GM12891 (cell line): ENCODE data around the gene CXCL12.

Experiments used
- DNase-seq: peaks from one replicate; pipeline ENCODE4 v3.0.0; 2011; ENCODE audit warnings: low spot score; ENCODE audit not compliant: insufficient read length
- FAIRE-seq: peaks from 2 replicates; lab custom pipeline; 2011; peaks lifted over from hg19 to GRCh38; lab: Jason Lieb, UNC
- PAX5 ChIP-seq: IDR thresholded peaks from 2 replicates; pipeline ENCODE4 v1.6.1; 2011; ENCODE audit warnings: low read length, moderate library complexity, mild to moderate bottlenecking; ENCODE audit not compliant: insufficient read depth, severe bottlenecking
- POLR2A ChIP-seq: IDR thresholded peaks from 2 replicates; pipeline ENCODE4 v1.6.1; 2011; ENCODE audit warnings: low read depth, low read length, control low read depth
- POLR2AphosphoS5 ChIP-seq: IDR thresholded peaks from 2 replicates; pipeline ENCODE4 v1.6.1; 2011; ENCODE audit warnings: low read depth, low read length, control low read depth
- POU2F2 ChIP-seq: IDR thresholded peaks from 2 replicates; pipeline ENCODE4 v1.6.1; 2011; ENCODE audit warnings: low read depth, mild to moderate bottlenecking, control low read depth, low read length, moderate library complexity
- SPI1 ChIP-seq: IDR thresholded peaks from 2 replicates; pipeline ENCODE4 v1.6.1; 2011; ENCODE audit warnings: low read depth, low read length, control low read depth
- TAF1 ChIP-seq: IDR thresholded peaks from 2 replicates; pipeline ENCODE4 v1.6.1; 2011; ENCODE audit warnings: low read depth, low read length, control low read depth

CXCL12 gene

GRCh38 chr10:44393834-44394547, 9.1 kb upstream of the CXCL12 start:
- DNase-seq (no peak), FAIRE-seq (no peak)
- TF ChIP-seq POU2F2, result no peak
- no peak for TF ChIP-seq POLR2A
- TF ChIP-seq POLR2AphosphoS5, result no peak
- TF ChIP-seq PAX5, result no peak
- TF ChIP-seq TAF1, result no peak
- TF ChIP-seq SPI1, result no peak

GRCh38 chr10:44393051-44393630, 8.2 kb upstream of the CXCL12 start:
- DNase-seq (no peak), FAIRE-seq (no peak)
- TF ChIP-seq TAF1 (no peak), PAX5 (no peak), SPI1 (no peak), POLR2A (no peak), POU2F2 (no peak), POLR2AphosphoS5 (no peak)

GRCh38 chr10:44392420-44392819, 7.5 kb upstream of the CXCL12 start:
- no peak for TF ChIP-seq POLR2AphosphoS5
- TF ChIP-seq TAF1, result no peak
- no peak for TF ChIP-seq SPI1
- TF ChIP-seq POU2F2, result no peak
- no peak for TF ChIP-seq PAX5
- TF ChIP-seq POLR2A, result no peak
- FAIRE-seq, result no peak
- DNase-seq, result no peak

GRCh38 chr10:44391981-44392380, 7.1 kb upstream of the CXCL12 start:
- TF ChIP-seq POLR2AphosphoS5 (no peak), PAX5 (no peak), POLR2A (no peak), POU2F2 (no peak), SPI1 (no peak), TAF1 (no peak)
- FAIRE-seq, result no peak

GRCh38 chr10:44390585-44391072, 5.7 kb upstream of the CXCL12 start:
- DNase-seq, result no peak
- TF ChIP-seq TAF1 (no peak), POU2F2 (no peak), SPI1 (no peak), POLR2AphosphoS5 (no peak), POLR2A (no peak), PAX5 (no peak)
- FAIRE-seq, result no peak

More at GRCh38 chr10:44391981-44392380, 7.1 kb upstream of the CXCL12 start:
- no peak for DNase-seq

GRCh38 chr10:44389556-44389955, 4.7 kb upstream of the CXCL12 start:
- DNase-seq, result no peak
- no peak for TF ChIP-seq POLR2AphosphoS5
- TF ChIP-seq TAF1, result no peak
- no peak for TF ChIP-seq POLR2A
- no peak for TF ChIP-seq POU2F2
- no peak for TF ChIP-seq PAX5
- no peak for TF ChIP-seq SPI1
- FAIRE-seq, result no peak

- FAIRE-seq, result no peak
- no peak for DNase-seq
- no peak for TF ChIP-seq PAX5
- no peak for TF ChIP-seq POLR2A
- TF ChIP-seq SPI1, result no peak
- TF ChIP-seq POLR2AphosphoS5, result no peak
- no peak for TF ChIP-seq POU2F2
- no peak for TF ChIP-seq TAF1
Observed at GRCh38 chr10:44389150-44389549, 4.3 kb upstream of the CXCL12 start.

- FAIRE-seq (no peak), DNase-seq (no peak)
- no peak for TF ChIP-seq SPI1
- no peak for TF ChIP-seq PAX5
- no peak for TF ChIP-seq TAF1
- TF ChIP-seq POLR2A, result no peak
- TF ChIP-seq POLR2AphosphoS5, result no peak
- TF ChIP-seq POU2F2, result no peak
Observed at GRCh38 chr10:44388641-44389040, 3.7 kb upstream of the CXCL12 start.

GRCh38 chr10:44387853-44388251, 3.0 kb upstream of the CXCL12 start:
- TF ChIP-seq TAF1, result no peak
- TF ChIP-seq POU2F2, result no peak
- TF ChIP-seq POLR2AphosphoS5, result no peak
- no peak for TF ChIP-seq SPI1
- TF ChIP-seq POLR2A, result no peak
- no peak for TF ChIP-seq PAX5
- DNase-seq (no peak), FAIRE-seq (no peak)
